Prostate gland (tissue), 2 donors: ENCODE data around the gene LRRTM1. TPM values are rescaled to one million over a fixed set of nuclear protein-coding genes. Genes with fewer than 3 reads are reported as not detected.

Source experiments
- DNase-seq: peaks from one replicate; pipeline ENCODE4 v3.0.0-alpha.2; 2019; ENCODE audit warnings: low spot score
- H3K27ac ChIP-seq, 2 donors: fragments of 200-600 bp; sonication (generic); 2 replicates each; pipeline ENCODE4 v1.5.1; 2017 to 2019
- H3K27me3 ChIP-seq: fragments of 200-600 bp; sonication (generic); replicated peaks from 2 replicates; pipeline ENCODE4 v1.5.1; 2019; ENCODE audit not compliant: insufficient read depth
- H3K36me3 ChIP-seq, 2 donors: fragments of 200-600 bp; sonication (generic); 1 replicate in 1 of 2; 2 replicates in 1 of 2; pipeline versions ENCODE4 v1.5.1 to v1.8.1; 2017 to 2019
- H3K4me1 ChIP-seq: fragments of 200-600 bp; sonication (generic); replicated peaks from 2 replicates; pipeline ENCODE4 v1.5.1; 2019
- H3K4me3 ChIP-seq, 2 donors: fragments of 200-600 bp; sonication (generic); 2 replicates each; pipeline ENCODE4 v1.5.1; 2017 to 2019
- H3K9me3 ChIP-seq: fragments of 200-600 bp; sonication (generic); 2 replicates; pipeline ENCODE4 v1.5.1; 2017
- CTCF ChIP-seq, 4 experiments: fragments of 200-600 bp in 2 of 4; fragments of 450-650 bp in 2 of 4; sonication (generic) in 2 of 4; IDR thresholded peaks; 1 replicate in 3 of 4; 2 replicates in 1 of 4; pipeline ENCODE4 v1.5.1; 2016 to 2019; ENCODE audit warnings: antibody characterized with exemption in 4 of 4, mild to moderate bottlenecking in 2 of 4, moderate library complexity in 2 of 4
- POLR2A ChIP-seq: fragments of 450-650 bp; IDR thresholded peaks from one replicate; pipeline ENCODE4 v1.6.1; 2016; ENCODE audit warnings: antibody characterized with exemption, mild to moderate bottlenecking
- POLR2AphosphoS5 ChIP-seq: sonication (generic); formaldehyde crosslinking; IDR thresholded peaks from one replicate; pipeline ENCODE4 v1.6.1; 2017; ENCODE audit warnings: antibody characterized with exemption
- WGBS: methylation state at CpG from one replicate; pipeline ENCODE4 v1.1.5; 2018; 5-methylcytosine and 5-hydroxymethylcytosine counted together
- intact Hi-C: fragments of 100-400 bp; cut with DNase I; formaldehyde crosslinking; loops from one replicate; pipeline ENCODE4 v1.14.2; 2022
- total RNA-seq, 2 donors: library from RNA; depleted of rRNA; stranded (reverse); fragments of >200 nt; gene quantifications; one replicate each; pipeline ENCODE4 v1.1.0, GENCODE V29; 2016

Gene LRRTM1
- total RNA-seq, 2 donors from 2014 or later = 1.8 TPM; not detected in 1

DNA sequence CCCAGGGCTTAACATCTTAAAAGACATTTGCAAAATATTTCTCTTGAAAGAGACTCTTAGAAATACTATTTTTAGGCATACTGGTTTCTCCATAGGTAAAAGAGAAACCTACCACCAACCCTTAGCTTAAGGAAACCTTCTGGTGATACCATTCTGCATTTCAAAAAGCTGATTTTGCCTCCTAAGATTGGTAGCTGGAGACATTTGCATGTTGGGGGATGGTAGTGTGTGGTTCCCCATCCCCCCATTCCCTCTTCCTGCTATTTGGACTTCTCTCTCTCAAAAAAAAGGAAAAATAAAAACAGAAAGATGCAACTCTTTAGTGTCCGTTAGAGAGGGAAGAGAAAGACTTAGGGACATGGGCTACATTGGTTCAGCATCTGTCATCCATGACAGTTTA is 4.2 kb downstream of the LRRTM1 start:
- Histone ChIP-seq H3K9me3 (no peaks in the 10 kb centered on the region), H3K27me3 (peaks cover 20% of the 10 kb centered on the region), H3K36me3 (no peaks in the 10 kb centered on the region), H3K4me1 (no peaks in the 10 kb centered on the region), H3K4me3 (no peak overlapping the region), H3K27ac (no peak overlapping the region)
- DNase-seq = no peak
- WGBS = 66% methylated on average over 1 of the region's 1 CpG
- intact Hi-C loops = no loop called here
- TF ChIP-seq CTCF (IDR thresholded peaks at IDR 0.05) (no peak), POLR2AphosphoS5 (no peak), POLR2A (no peak)

DNA sequence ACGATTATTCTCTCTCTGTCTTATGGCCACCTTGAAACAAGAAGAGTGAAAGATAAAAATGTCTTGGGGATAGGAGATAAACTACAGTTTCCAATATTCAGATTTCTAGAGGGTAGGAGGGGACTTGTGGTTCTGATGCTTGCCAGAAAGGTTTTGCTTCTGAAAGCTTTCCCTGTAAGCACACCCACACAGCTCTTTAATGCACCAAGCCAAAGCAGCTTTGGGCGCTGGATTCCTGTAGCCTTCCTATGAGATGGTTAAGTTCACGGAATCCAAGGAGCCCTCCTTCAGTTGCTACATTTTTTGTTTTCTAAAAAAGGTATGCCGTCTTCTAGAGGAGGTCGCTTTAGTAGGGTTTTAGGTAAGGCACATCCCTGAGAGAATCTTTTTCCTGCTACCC is 4.9 kb downstream of the LRRTM1 start:
- intact Hi-C loops = no loop called here
- 68% methylated on average over 5 of the region's 5 CpGs for WGBS
- H3K4me1 ChIP-seq = no peaks in the 10 kb centered on the region
- H3K4me3 ChIP-seq = no peak overlapping the region
- H3K27ac ChIP-seq = no peak overlapping the region
- DNase-seq = no peak
- TF ChIP-seq CTCF (IDR thresholded peaks at IDR 0.05) (no peak), POLR2A (no peak), POLR2AphosphoS5 (no peak)
- H3K27me3 ChIP-seq = peaks cover 20% of the 10 kb centered on the region
- H3K9me3 ChIP-seq = no peaks in the 10 kb centered on the region
- H3K36me3 ChIP-seq = no peaks in the 10 kb centered on the region

DNA sequence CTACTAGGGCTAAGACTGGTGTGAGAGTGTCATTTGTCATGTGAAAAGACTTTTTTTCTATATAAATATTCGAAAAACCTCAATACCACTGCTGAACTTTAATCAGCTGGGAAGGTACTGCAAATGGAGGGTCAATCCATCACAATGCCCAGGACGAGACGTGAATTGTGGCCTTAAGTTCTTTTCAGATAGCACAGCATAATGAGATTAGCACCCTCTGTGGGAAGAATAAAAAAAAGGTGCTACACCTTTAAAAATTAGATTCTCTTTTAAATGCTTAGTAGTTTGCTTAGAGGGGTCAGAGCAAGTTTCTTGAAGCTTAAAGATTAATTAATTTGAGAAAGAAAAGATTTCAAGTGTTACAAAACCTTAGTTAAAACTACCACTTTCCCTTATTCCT is 5.6 kb downstream of the LRRTM1 start:
- WGBS = 76% methylated on average over 3 of the region's 3 CpGs
- DNase-seq = no peak
- Histone ChIP-seq H3K27me3 (peaks cover 18% of the 10 kb centered on the region), H3K4me3 (no peak overlapping the region), H3K4me1 (no peaks in the 10 kb centered on the region), H3K36me3 (no peaks in the 10 kb centered on the region), H3K27ac (no peak overlapping the region), H3K9me3 (no peaks in the 10 kb centered on the region)
- intact Hi-C loops = no loop called here
- TF ChIP-seq POLR2AphosphoS5 (no peak), CTCF (IDR thresholded peaks at IDR 0.05) (no peak), POLR2A (no peak)

GRCh38 chr2:80293039-80293438 is 11.5 kb downstream of the LRRTM1 start:
- no peak for DNase-seq
- H3K27ac ChIP-seq = no peak overlapping the region
- no peaks in the 10 kb centered on the region for H3K36me3 ChIP-seq
- intact Hi-C loops = no loop called here
- no peaks in the 10 kb centered on the region for H3K27me3 ChIP-seq
- H3K4me1 ChIP-seq = no peaks in the 10 kb centered on the region
- no peaks in the 10 kb centered on the region for H3K9me3 ChIP-seq
- TF ChIP-seq POLR2AphosphoS5 (no peak), POLR2A (no peak), CTCF (IDR thresholded peaks at IDR 0.05) (no peak)
- no peak overlapping the region for H3K4me3 ChIP-seq

GRCh38 chr2:80292474-80292873 is 12.1 kb downstream of the LRRTM1 start:
- H3K4me1 ChIP-seq = no peaks in the 10 kb centered on the region
- H3K27me3 ChIP-seq = no peaks in the 10 kb centered on the region
- no peak overlapping the region for H3K4me3 ChIP-seq
- no peak for DNase-seq
- no peak for TF ChIP-seq CTCF (IDR thresholded peaks at IDR 0.05)
- no peak for TF ChIP-seq POLR2A
- no peak for TF ChIP-seq POLR2AphosphoS5
- intact Hi-C loops = no loop called here
- H3K27ac ChIP-seq = no peak overlapping the region
- H3K36me3 ChIP-seq = no peaks in the 10 kb centered on the region
- WGBS = 53% methylated on average over 3 of the region's 3 CpGs
- H3K9me3 ChIP-seq = no peaks in the 10 kb centered on the region
